ENCODE data around the gene AIF1.

The AIF1 gene

DNA sequence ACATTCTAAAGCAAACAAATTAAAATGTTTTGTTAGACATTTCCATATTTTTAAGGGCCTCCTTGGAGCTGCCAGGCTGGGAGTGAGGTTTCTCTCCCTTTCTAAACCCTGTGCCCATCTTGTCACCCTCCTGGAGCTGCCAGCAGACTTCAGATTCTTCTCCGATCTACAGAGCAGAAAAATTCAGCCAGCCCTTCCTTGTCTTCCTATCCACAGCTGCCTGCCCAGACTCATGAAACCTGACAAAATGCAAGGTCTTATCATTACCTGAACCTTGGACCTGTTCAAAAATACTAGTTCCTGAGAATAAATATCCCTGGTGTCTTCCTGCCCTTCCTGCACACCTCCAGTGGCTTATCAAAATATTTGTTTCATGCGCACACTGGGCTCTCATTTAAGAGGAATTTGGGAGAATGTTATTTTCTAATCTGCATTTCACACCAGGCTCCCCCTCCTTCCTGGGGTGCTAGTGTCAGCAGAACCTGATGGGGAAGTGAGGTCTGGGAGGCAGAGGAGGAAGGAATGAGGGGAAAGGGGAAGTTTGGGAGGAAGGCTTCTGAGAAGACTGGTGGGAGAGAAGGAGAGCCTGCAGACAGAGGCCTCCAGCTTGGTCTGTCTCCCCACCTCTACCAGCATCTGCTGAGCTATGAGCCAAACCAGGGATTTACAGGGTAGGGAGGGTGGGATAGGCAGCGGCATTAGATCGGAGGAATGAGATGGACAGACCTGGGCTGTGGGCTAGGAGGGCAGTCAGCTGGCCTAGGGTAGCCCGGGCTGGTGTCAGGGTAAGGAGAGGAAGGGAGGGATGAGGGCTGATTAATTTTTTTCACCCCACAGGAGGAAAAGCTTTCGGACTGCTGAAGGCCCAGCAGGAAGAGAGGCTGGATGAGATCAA, at the start of gene AIF1:
TSS of gene AIF1 (plus strand) at position 551 of the 895 bp plus-strand sequence. CDS start at position 647, 96 bp downstream.
- DNase-seq = no peak

DNA sequence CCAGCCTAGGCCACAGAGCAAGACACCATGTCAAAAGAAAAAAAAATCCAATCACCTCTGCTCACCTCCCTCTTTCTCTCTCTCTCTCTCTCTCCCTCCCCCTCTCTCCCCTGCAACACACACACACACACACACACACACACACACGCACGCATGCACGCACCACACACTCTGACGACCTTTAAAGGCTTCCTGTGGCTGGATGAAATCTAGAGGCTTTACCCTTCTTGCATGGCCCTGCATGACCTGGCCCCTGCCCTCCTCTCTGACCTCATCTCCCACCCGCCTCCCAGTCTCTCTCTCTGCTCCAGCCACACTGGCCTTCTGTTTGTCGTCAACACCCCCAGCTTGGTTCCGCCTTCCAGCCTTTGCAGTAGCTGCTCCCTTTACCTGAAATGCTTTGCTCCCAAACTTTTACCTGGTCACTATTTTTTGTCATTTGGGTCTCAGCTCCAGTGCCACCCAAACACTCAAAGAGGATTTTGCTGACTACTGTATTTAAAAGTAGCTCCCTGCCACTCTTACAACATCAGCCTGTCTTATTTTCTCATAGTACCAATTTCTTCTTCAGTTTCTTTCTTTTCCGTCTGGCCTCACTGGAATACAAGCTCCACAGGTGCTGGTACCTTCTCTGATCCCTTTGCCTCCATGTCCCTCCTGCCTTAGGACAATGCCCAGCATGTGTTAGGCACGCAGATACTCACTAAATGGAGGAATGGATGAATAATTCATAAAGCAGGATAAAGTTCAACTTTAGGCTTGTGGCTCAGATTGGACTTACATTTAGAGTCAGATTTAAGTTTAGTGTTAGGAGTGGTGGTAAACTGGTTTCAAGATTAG, 47.3 kb upstream of the AIF1 start:
- no peak for DNase-seq

DNA sequence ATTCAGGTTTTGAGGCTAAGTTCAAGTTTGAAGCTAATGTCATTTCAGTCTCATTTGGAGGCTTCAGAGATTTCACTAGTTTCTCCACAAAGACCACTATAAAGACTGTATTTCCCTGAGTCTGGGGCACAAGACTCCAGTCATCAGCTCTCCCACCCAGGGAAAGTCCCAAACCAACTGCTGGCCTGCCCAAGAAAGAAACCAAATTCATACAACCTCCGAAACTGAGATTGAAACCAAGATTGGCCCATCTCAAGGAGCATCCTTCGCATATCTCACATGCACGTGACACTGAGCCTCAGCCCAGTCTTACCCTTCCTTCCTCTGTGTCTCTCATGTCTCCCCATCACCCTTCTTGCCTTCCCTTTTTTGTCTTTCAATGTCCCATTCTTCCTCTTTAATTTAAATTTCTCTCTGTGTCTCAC, 46.5 kb upstream of the AIF1 start:
- DNase-seq = peak; percentile 56

DNA sequence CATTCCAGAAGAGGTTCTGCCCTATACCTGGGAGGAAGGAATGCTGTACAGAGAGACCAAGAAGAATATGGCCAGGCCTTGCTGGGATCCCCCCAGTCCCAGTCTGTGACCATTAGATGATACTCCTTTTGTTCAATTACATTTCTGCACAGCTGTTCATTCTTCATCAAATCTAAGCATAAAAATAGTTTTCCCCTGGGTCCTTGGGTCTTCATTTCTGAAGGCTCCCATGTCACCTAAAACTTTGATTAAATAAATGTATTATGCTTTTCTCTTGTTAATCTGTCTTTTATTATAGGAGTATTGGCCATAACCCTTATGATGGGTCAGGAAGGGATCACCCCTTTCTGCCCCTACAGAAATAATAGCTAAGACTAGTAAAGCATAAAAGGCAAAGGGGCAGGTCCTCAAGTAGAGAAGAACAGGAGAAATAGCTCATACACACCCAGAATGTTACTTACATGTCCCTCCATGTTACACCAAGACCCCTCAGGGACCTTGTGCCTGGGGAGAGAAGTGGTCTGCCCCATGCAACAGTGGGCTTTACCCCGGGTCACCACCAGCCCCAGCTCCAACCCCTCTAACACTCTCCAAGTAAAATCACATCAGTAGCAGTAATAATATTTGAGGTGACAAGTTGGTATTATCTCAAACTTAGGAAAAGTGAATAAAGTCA, 45.0 kb upstream of the AIF1 start:
- no peak for DNase-seq

DNA sequence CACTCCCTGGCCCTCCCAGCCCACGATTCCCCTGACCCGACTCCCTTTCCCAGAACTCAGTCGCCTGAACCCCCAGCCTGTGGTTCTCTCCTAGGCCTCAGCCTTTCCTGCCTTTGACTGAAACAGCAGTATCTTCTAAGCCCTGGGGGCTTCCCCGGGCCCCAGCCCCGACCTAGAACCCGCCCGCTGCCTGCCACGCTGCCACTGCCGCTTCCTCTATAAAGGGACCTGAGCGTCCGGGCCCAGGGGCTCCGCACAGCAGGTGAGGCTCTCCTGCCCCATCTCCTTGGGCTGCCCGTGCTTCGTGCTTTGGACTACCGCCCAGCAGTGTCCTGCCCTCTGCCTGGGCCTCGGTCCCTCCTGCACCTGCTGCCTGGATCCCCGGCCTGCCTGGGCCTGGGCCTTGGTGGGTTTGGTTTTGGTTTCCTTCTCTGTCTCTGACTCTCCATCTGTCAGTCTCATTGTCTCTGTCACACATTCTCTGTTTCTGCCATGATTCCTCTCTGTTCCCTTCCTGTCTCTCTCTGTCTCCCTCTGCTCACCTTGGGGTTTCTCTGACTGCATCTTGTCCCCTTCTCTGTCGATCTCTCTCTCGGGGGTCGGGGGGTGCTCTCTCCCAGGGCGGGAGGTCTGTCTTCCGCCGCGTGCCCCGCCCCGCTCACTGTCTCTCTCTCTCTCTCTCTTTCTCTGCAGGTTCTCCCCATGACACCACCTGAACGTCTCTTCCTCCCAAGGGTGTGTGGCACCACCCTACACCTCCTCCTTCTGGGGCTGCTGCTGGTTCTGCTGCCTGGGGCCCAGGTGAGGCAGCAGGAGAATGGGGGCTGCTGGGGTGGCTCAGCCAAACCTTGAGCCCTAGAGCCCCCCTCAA, 42.8 kb upstream of the AIF1 start, which contains the start of gene LTA:
TSS of gene LTA (plus strand) at position 249 of the 871 bp plus-strand sequence. CDS start at position 703, 454 bp downstream.
- DNase-seq = peak; percentile 70

- no peak for DNase-seq
These were observed 41.6 kb upstream of the AIF1 start for GRCh38 chr6:31573239-31574105.

DNA sequence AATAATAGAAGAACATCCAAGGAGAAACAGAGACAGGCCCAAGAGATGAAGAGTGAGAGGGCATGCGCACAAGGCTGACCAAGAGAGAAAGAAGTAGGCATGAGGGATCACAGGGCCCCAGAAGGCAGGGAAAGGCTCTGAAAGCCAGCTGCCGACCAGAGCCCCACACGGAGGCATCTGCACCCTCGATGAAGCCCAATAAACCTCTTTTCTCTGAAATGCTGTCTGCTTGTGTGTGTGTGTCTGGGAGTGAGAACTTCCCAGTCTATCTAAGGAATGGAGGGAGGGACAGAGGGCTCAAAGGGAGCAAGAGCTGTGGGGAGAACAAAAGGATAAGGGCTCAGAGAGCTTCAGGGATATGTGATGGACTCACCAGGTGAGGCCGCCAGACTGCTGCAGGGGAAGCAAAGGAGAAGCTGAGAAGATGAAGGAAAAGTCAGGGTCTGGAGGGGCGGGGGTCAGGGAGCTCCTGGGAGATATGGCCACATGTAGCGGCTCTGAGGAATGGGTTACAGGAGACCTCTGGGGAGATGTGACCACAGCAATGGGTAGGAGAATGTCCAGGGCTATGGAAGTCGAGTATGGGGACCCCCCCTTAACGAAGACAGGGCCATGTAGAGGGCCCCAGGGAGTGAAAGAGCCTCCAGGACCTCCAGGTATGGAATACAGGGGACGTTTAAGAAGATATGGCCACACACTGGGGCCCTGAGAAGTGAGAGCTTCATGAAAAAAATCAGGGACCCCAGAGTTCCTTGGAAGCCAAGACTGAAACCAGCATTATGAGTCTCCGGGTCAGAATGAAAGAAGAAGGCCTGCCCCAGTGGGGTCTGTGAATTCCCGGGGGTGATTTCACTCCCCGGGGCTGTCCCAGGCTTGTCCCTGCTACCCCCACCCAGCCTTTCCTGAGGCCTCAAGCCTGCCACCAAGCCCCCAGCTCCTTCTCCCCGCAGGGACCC, 40.6 kb upstream of the AIF1 start:
- DNase-seq = no peak

DNA sequence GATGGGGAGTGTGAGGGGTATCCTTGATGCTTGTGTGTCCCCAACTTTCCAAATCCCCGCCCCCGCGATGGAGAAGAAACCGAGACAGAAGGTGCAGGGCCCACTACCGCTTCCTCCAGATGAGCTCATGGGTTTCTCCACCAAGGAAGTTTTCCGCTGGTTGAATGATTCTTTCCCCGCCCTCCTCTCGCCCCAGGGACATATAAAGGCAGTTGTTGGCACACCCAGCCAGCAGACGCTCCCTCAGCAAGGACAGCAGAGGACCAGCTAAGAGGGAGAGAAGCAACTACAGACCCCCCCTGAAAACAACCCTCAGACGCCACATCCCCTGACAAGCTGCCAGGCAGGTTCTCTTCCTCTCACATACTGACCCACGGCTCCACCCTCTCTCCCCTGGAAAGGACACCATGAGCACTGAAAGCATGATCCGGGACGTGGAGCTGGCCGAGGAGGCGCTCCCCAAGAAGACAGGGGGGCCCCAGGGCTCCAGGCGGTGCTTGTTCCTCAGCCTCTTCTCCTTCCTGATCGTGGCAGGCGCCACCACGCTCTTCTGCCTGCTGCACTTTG, 39.6 kb upstream of the AIF1 start, which contains the start of gene TNF:
TSS of gene TNF (plus strand) at position 231 of the 567 bp plus-strand sequence. CDS start at position 408, 177 bp downstream.
- peak; percentile 64 for DNase-seq

GRCh38 chr6:31575952-31576685, 38.9 kb upstream of the AIF1 start:
- no peak for DNase-seq

- no peak for DNase-seq
These were observed 38.0 kb upstream of the AIF1 start for GRCh38 chr6:31576897-31577578.

DNA sequence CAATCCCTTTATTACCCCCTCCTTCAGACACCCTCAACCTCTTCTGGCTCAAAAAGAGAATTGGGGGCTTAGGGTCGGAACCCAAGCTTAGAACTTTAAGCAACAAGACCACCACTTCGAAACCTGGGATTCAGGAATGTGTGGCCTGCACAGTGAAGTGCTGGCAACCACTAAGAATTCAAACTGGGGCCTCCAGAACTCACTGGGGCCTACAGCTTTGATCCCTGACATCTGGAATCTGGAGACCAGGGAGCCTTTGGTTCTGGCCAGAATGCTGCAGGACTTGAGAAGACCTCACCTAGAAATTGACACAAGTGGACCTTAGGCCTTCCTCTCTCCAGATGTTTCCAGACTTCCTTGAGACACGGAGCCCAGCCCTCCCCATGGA, 37.5 kb upstream of the AIF1 start:
- DNase-seq = no peak

DNA sequence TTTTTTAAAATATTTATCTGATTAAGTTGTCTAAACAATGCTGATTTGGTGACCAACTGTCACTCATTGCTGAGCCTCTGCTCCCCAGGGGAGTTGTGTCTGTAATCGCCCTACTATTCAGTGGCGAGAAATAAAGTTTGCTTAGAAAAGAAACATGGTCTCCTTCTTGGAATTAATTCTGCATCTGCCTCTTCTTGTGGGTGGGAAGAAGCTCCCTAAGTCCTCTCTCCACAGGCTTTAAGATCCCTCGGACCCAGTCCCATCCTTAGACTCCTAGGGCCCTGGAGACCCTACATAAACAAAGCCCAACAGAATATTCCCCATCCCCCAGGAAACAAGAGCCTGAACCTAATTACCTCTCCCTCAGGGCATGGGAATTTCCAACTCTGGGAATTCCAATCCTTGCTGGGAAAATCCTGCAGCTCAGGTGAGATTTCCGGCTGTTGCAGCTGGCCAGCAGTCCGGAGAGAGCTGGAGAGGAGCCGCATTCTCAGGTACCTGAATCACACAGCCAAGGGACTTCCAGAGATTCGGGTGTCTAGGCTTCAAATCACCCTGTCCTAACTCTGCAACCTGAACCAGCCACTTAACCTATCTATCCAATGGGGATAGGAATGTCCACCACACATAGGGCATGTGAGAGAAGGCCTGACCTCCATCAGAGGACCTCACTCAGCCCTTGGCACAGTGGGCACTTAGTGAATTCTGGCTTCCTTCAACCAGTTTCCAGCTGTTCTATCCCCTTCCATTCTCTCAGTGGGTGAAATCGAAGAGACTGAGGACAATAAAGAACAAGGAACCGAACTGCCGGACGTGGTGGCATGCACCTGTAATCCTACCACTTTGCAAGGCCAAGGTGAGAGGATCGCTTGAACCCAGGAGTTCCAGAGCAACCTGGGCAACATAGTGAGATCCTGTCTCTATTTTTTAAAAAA, 36.6 kb upstream of the AIF1 start:
- no peak for DNase-seq

DNA sequence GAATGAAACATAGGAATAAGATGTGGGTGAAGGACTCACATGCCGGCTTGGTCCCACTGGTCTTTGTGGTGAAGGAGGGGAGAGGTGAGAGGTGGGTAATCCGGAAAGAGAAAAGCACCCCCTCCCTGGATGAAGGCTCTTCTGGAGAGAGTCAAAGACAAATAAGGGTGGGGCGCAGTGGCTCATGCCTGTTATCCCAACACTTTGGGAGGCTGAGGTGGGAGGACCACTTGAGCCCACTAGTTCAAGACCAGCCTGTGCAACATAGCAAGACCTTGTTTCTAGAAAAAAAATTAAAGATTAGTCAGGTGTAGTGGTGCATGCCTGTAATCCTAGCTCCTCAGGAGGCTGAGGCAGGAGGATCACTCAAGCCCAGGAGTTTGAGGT, 35.9 kb upstream of the AIF1 start:
- no peak for DNase-seq

GRCh38 chr6:31579546-31580437, 35.2 kb upstream of the AIF1 start:
- DNase-seq = no peak

DNA sequence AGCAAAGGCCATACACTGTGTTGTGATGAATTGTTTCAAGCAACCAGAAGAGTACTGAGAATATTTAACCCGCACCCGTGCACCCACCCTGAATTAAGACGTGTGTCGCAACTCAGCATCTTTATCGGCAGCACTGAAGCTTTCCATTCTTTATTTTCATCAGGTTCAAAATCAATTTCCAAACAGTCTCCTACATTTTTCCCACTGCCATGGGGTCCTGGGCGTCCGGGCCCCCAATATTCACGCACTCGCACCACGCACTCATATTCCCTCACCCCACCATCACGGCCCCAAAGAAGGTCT, 34.6 kb upstream of the AIF1 start:
- DNase-seq = no peak
